Measurements from ENCODE around the gene FES. TPM values are rescaled to one million over a fixed set of nuclear protein-coding genes. Genes with fewer than 3 reads are reported as not detected.
"Not testable (repeated sequence)": the region's sequence is repeated elsewhere in the genome, so short reads cannot be mapped to it uniquely, and the experiment has no call there.

Gene FES
- total RNA-seq, 1 experiment from 2014 or later, result 0.91 TPM

- CTCF ChIA-PET, result interaction anchor here (0.7 to 1.2 kb wide), 2 partner anchors 9 to 150 kb away, joined by 3 read pairs; no protein-coding TSS in a partner anchor
- Mint-ChIP-seq H3K27ac (ENCODE audit: low read depth, unreplicated experiment) (no peak overlapping the region), H3K4me3 (ENCODE audit: unreplicated experiment) (no peak overlapping the region), H3K36me3 (ENCODE audit: insufficient read depth, unreplicated experiment) (no peaks in the 10 kb centered on the region), H3K4me1 (ENCODE audit: insufficient read depth, unreplicated experiment) (no peaks in the 10 kb centered on the region), H3K9me3 (ENCODE audit: unreplicated experiment) (no peaks in the 10 kb centered on the region), H3K27me3 (ENCODE audit: insufficient read depth, unreplicated experiment) (no peaks in the 10 kb centered on the region)
- POLR2A ChIA-PET, result interaction anchor here (1.2 kb wide), 1 partner anchor 9 kb away, joined by 3 read pairs; no protein-coding TSS in a partner anchor
- no peak for DNase-seq (ENCODE audit: unreplicated experiment)
- TF ChIP-seq CTCF (IDR thresholded peaks at IDR 0.05; ENCODE audit: unreplicated experiment), result no peak
- no TSS peak for BruUV-seq (replicated peaks)
- intact Hi-C loops (cut with micrococcal nuclease), result no loop called here
These were observed 8.3 kb downstream of the FES start for GRCh38 chr15:90892498-90893174.

GRCh38 chr15:90893175-90894090 lies 9.1 kb downstream of the FES start:
- ChIA-PET POLR2A (interaction anchor here (1.2 kb wide), 1 partner anchor 8 kb away, joined by 3 read pairs; no protein-coding TSS in a partner anchor), CTCF (interaction anchor here (1.2 kb wide), 1 partner anchor 8 kb away, joined by 3 read pairs; no protein-coding TSS in a partner anchor)
- no TSS peak for BruUV-seq (replicated peaks)
- TF ChIP-seq CTCF (IDR thresholded peaks at IDR 0.05; ENCODE audit: unreplicated experiment), result peak; percentile 12
- no peaks in the 10 kb centered on the region for H3K4me1 Mint-ChIP-seq (ENCODE audit: insufficient read depth, unreplicated experiment)
- no peak overlapping the region for H3K27ac Mint-ChIP-seq (ENCODE audit: low read depth, unreplicated experiment)
- no peaks in the 10 kb centered on the region for H3K9me3 Mint-ChIP-seq (ENCODE audit: unreplicated experiment)
- no peaks in the 10 kb centered on the region for H3K27me3 Mint-ChIP-seq (ENCODE audit: insufficient read depth, unreplicated experiment)
- DNase-seq (ENCODE audit: unreplicated experiment), result no peak
- intact Hi-C loops (cut with micrococcal nuclease), result no loop called here
- H3K4me3 Mint-ChIP-seq (ENCODE audit: unreplicated experiment), result no peak overlapping the region
- H3K36me3 Mint-ChIP-seq (ENCODE audit: insufficient read depth, unreplicated experiment), result no peaks in the 10 kb centered on the region

GRCh38 chr15:90895571-90896117 lies 11.3 kb downstream of the FES start:
- Mint-ChIP-seq H3K36me3 (ENCODE audit: insufficient read depth, unreplicated experiment) (no peaks in the 10 kb centered on the region), H3K4me1 (ENCODE audit: insufficient read depth, unreplicated experiment) (no peaks in the 10 kb centered on the region), H3K27ac (ENCODE audit: low read depth, unreplicated experiment) (no peak overlapping the region), H3K27me3 (ENCODE audit: insufficient read depth, unreplicated experiment) (no peaks in the 10 kb centered on the region), H3K4me3 (ENCODE audit: unreplicated experiment) (no peak overlapping the region), H3K9me3 (ENCODE audit: unreplicated experiment) (no peaks in the 10 kb centered on the region)
- intact Hi-C loops (cut with micrococcal nuclease), result no loop called here
- TF ChIP-seq CTCF (IDR thresholded peaks at IDR 0.05; ENCODE audit: unreplicated experiment), result no peak
- CTCF ChIA-PET, result interaction anchor here (0.7 to 12.8 kb wide), 3 partner anchors 10 to 37 kb away, joined by 4 to 83 read pairs (median 4); partner anchors contain the start of gene FES
- BruUV-seq (replicated peaks), result no TSS peak
- POLR2A ChIA-PET, result interaction anchor here (0.5 to 1.6 kb wide), 3 partner anchors 10 to 744 kb away, joined by 3 to 6 read pairs (median 4); no protein-coding TSS in a partner anchor
- no peak for DNase-seq (ENCODE audit: unreplicated experiment)

GRCh38 chr15:90897131-90897655 lies 12.9 kb downstream of the FES start:
- H3K27ac Mint-ChIP-seq (ENCODE audit: low read depth, unreplicated experiment); H3K36me3 Mint-ChIP-seq (ENCODE audit: insufficient read depth, unreplicated experiment); intact Hi-C loops (cut with micrococcal nuclease); DNase-seq (ENCODE audit: unreplicated experiment); H3K27me3 Mint-ChIP-seq (ENCODE audit: insufficient read depth, unreplicated experiment); H3K4me3 Mint-ChIP-seq (ENCODE audit: unreplicated experiment); BruUV-seq (replicated peaks); H3K9me3 Mint-ChIP-seq (ENCODE audit: unreplicated experiment): not testable (repeated sequence)
- CTCF ChIA-PET, result interaction anchor here (0.9 to 12.8 kb wide), 3 partner anchors 11 to 37 kb away, joined by 6 to 83 read pairs (median 6); partner anchors contain the start of genes FES and HDDC3
- H3K4me1 Mint-ChIP-seq (ENCODE audit: insufficient read depth, unreplicated experiment), result peaks cover 10% of the 10 kb centered on the region
- POLR2A ChIA-PET, result interaction anchor here (7.9 kb wide), 1 partner anchor 34 kb away, joined by 150 read pairs; the partner anchor contains the start of genes HDDC3 and UNC45A
